ENCODE results near the gene TEX53.

Gene TEX53

DNA sequence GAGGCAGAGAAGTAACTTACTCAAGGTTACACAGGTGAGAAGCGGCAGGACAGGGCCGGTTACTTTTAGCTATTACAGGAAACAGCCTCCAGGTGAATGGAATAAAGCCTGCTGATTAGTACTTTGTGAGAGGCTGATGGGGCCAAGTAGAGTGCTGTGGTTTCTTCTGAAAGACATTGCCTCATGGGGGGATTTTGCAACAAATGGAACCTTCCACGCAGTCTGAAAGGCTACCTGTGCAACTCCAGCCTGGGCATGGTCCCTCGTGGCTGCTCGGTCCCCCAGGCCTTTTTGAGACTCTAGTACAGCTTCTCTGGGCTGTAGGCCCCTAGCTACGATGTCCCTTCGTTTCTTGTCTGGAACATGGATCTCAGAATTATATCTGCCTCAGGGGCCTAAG, 44.5 kb downstream of the TEX53 start:
- peak overlapping the region; percentile 18 for H3K4me3 ChIP-seq (ENCODE audit: low read depth, low read length)
- peaks cover 13% of the 10 kb centered on the region for H3K4me1 ChIP-seq (ENCODE audit: control insufficient read depth, insufficient read depth, low read length)
- no peaks in the 10 kb centered on the region for H3K36me3 ChIP-seq (ENCODE audit: control insufficient read depth, insufficient read depth, low read length)
- H3K9me3 ChIP-seq (ENCODE audit: control insufficient read depth, insufficient read depth, low read length), result no peaks in the 10 kb centered on the region
- no peak overlapping the region for H3K9ac ChIP-seq (ENCODE audit: low read depth, low read length)
- peaks cover 11% of the 10 kb centered on the region for H3K27me3 ChIP-seq (ENCODE audit: control insufficient read depth, insufficient read depth, low read length)

DNA sequence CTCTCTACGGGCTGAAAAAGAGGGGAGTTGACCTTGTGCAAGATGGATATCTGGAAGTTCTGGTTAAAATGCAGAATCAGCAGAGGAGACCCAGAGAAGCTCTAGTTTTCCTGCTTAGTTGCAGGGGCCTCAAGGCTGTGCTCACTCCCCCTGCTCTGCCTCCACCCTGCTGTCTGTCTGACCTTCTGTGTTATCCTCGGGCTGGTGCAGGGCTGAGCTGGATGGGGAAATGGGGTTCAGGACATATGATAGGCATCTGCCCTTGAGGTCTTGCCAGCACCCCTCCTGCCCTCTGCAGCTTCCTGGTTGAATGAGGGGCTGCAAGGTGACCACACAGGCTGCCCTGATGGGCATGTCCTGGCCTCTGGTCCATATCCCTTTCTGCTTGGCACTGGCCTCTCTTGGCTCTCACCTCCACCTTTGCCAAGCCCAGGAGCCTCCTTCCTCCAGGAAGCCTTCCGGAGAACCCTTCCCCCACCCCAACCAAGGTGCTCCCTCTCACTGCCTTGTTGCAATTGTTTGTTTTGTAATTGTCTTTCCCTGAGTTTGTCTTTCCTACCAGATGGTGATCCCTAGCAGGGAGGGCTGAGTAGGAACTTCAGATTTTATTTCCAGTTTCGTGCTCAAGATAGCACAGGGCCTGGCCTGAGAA, 45.2 kb downstream of the TEX53 start:
- no peaks in the 10 kb centered on the region for H3K9me3 ChIP-seq (ENCODE audit: control insufficient read depth, insufficient read depth, low read length)
- no peak overlapping the region for H3K9ac ChIP-seq (ENCODE audit: low read depth, low read length)
- H3K4me1 ChIP-seq (ENCODE audit: control insufficient read depth, insufficient read depth, low read length), result peaks cover 13% of the 10 kb centered on the region
- H3K27me3 ChIP-seq (ENCODE audit: control insufficient read depth, insufficient read depth, low read length), result peaks cover 11% of the 10 kb centered on the region
- H3K36me3 ChIP-seq (ENCODE audit: control insufficient read depth, insufficient read depth, low read length), result no peaks in the 10 kb centered on the region
- peak overlapping the region; percentile 56 for H3K4me3 ChIP-seq (ENCODE audit: low read depth, low read length)

- no peaks in the 10 kb centered on the region for H3K9me3 ChIP-seq (ENCODE audit: control insufficient read depth, insufficient read depth, low read length)
- no peaks in the 10 kb centered on the region for H3K36me3 ChIP-seq (ENCODE audit: control insufficient read depth, insufficient read depth, low read length)
- H3K4me3 ChIP-seq (ENCODE audit: low read depth, low read length), result peak overlapping the region; percentile 56
- H3K9ac ChIP-seq (ENCODE audit: low read depth, low read length), result peak overlapping the region; percentile 47
- H3K4me1 ChIP-seq (ENCODE audit: control insufficient read depth, insufficient read depth, low read length), result peaks cover 13% of the 10 kb centered on the region
- H3K27me3 ChIP-seq (ENCODE audit: control insufficient read depth, insufficient read depth, low read length), result peaks cover 11% of the 10 kb centered on the region
Measured at GRCh38 chr9:114611516-114612271, 45.9 kb downstream of the TEX53 start.

- Histone ChIP-seq H3K9me3 (ENCODE audit: control insufficient read depth, insufficient read depth, low read length) (no peaks in the 10 kb centered on the region), H3K27me3 (ENCODE audit: control insufficient read depth, insufficient read depth, low read length) (peaks cover 11% of the 10 kb centered on the region), H3K4me1 (ENCODE audit: control insufficient read depth, insufficient read depth, low read length) (peaks cover 13% of the 10 kb centered on the region), H3K4me3 (ENCODE audit: low read depth, low read length) (no peak overlapping the region), H3K36me3 (ENCODE audit: control insufficient read depth, insufficient read depth, low read length) (no peaks in the 10 kb centered on the region), H3K9ac (ENCODE audit: low read depth, low read length) (no peak overlapping the region)
Measured at GRCh38 chr9:114608525-114608796, 49.1 kb downstream of the TEX53 start.

DNA sequence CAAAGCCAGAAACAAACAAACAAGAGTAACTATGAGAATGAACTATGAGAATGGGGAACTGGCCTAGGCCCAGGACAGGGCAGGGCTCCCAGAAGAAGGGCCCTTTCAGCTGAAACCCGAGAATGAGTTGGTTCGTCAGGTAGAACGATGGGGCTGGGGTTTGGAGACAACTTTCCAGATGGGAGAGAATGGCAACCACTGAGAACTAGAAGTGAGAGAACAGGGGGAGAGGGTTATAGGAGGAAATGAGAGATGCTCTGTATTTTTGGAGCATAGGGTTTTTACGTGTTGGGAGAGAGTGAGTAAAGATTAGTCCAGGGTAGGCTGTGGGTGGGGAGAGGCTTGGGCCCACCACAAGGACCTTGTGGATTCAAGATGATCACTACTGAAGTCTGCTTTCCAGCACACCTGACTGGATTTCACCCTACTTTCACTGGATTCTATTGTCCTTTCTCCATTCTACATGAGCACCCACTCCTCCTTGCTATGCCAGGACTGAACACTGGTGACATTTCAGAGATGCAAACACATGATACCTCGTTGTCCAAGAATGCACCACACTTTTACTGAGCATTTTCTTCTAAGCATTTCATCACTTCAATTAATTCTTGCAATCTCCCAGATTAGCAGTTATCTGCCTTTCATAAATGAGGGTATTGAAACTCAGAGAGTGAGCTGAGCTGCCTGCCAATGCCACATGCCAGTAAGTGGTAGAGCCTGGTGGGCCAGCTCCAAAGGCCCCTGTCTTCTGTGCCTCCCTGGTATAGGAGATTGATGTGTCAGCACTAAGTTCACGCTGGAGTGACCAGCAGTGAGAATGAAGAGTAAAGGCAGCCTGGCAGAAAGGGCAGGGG, 49.7 kb downstream of the TEX53 start:
- H3K4me1 ChIP-seq (ENCODE audit: control insufficient read depth, insufficient read depth, low read length), result peaks cover 11% of the 10 kb centered on the region
- H3K27me3 ChIP-seq (ENCODE audit: control insufficient read depth, insufficient read depth, low read length), result peaks cover 11% of the 10 kb centered on the region
- H3K9ac ChIP-seq (ENCODE audit: low read depth, low read length), result no peak overlapping the region
- no peaks in the 10 kb centered on the region for H3K36me3 ChIP-seq (ENCODE audit: control insufficient read depth, insufficient read depth, low read length)
- H3K9me3 ChIP-seq (ENCODE audit: control insufficient read depth, insufficient read depth, low read length), result no peaks in the 10 kb centered on the region
- H3K4me3 ChIP-seq (ENCODE audit: low read depth, low read length), result no peak overlapping the region

GRCh38 chr9:114606597-114607207, 50.9 kb downstream of the TEX53 start:
- H3K9ac ChIP-seq (ENCODE audit: low read depth, low read length), result no peak overlapping the region
- H3K4me3 ChIP-seq (ENCODE audit: low read depth, low read length), result no peak overlapping the region
- no peaks in the 10 kb centered on the region for H3K4me1 ChIP-seq (ENCODE audit: control insufficient read depth, insufficient read depth, low read length)
- peaks cover 8% of the 10 kb centered on the region for H3K27me3 ChIP-seq (ENCODE audit: control insufficient read depth, insufficient read depth, low read length)
- no peaks in the 10 kb centered on the region for H3K9me3 ChIP-seq (ENCODE audit: control insufficient read depth, insufficient read depth, low read length)
- no peaks in the 10 kb centered on the region for H3K36me3 ChIP-seq (ENCODE audit: control insufficient read depth, insufficient read depth, low read length)

All from iPS-15b (cell line).